H4 (cell line): ENCODE results near the gene GUCA2B. TPM values are rescaled to one million over a fixed set of nuclear protein-coding genes. Genes with fewer than 3 reads are reported as not detected.

ENCODE experiments used
- DNase-seq: peaks from one replicate; pipeline ENCODE4 v3.0.0-alpha.2; 2015; ENCODE audit warnings: low spot score
- total RNA-seq: library from RNA; depleted of rRNA; stranded (reverse); fragments of >200 nt; shearing (Covaris generic); gene quantifications from 2 replicates; pipeline ENCODE4 v1.2.3, GENCODE V29; 2014; rRNA removed

Gene GUCA2B
- total RNA-seq, 1 experiment from 2014 or later = not detected

DNA sequence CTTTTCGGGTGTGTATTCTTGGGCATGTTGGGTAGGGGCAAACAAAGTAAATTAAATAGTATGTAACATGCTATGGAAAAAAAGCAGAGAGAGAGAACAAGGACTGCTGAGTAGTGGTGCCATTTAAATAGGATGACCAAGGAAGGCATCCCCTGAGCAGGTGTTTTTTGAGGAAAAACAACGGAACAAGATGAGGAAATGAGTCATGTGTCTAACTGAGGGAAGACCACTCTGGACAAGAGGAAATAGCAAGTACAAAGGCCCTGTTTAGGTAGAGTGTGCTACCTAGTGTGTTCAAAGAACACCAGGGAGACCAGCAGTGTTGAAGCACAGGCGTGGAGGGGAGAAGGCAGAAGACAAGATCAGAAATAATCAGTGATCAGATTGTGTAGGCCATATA lies 31.4 kb downstream of the GUCA2B start:
- DNase-seq = no peak

- no peak for DNase-seq
These were observed 32.9 kb downstream of the GUCA2B start for GRCh38 chr1:42186152-42186551.

- DNase-seq = no peak
These were observed 37.0 kb downstream of the GUCA2B start for GRCh38 chr1:42189931-42190853.

GRCh38 chr1:42191319-42191718 lies 38.1 kb downstream of the GUCA2B start:
- no peak for DNase-seq

DNA sequence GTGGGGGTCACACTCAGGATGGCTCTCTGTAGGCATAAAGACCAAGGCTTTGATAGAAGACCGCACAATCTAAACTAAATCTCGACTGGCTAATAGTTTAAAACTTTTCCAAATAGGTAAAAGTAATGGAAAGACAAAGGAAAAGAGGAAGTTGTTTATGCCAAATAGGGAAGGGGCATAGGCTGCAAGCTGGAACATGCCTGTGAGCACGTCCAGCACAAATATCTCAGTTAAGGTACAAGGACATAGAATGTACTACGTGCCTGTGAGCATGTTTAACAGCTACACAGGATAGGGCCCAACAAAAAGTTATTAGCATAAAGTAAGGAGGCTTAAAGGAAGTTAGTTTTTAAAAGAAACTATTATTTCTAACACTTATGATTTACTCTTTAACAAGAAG lies 38.9 kb downstream of the GUCA2B start:
- DNase-seq = no peak

DNA sequence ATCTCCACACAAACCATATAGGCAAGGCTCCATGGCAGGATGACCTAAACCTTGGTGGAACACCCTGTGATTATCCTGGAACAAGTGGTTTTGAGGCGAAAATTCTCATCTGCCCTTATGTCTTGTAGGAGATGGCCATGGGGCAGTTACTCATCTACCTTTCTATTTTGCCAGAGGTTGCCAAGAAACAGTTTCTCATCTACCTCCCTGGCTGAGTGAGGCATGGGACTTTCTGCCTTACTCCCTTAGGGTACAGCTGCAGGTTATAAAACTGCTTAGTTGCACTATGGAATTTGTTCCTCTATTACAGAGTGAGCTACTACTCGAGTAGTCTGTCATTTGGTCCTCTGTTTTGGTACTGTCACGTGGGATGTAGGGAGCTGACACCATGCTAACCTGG lies 42.6 kb downstream of the GUCA2B start:
- DNase-seq = no peak

DNA sequence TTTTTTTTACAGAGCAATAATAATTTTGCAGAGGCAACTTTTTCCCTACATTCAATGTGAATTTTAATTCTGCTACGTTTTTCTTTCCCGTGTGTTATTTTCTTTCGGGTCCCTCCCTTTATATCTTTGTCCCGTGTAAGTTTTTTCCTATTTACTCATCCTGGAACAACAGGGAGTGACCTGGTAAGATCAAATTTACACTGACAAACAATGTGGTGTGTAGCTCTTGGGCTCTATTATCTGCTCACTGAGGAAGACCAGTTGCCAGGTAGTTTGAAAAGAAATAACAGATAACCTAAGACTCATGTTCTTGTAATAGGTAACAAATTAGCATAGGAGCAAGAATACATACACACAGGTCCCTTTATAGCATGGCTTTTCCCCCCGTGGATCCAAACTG lies 45.0 kb downstream of the GUCA2B start:
- no peak for DNase-seq

DNA sequence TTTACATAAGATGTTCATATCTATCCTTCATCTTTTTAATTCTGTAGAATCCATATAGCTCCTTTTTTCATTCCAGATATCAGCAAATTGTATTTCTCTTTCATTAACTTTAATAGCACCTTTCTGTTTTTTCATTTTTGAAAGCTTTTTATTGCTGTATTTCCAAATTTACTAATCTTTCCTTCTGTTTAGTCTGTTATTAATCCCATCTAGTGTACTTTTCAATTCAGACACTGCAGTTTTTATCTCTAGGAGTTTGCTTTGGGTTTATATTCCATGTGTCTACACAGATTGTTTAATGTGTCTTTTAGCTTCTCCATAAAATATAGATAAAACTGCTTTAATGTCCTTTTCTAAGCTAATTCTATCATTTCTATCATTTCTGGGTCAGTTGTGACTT lies 48.8 kb downstream of the GUCA2B start:
- no peak for DNase-seq

Other genes starting within 250 kb of the GUCA2B start
- 2.1 and 3.1 TPM in 2 replicates for gene HIVEP3, start 234.5 kb upstream of the GUCA2B start, total RNA-seq
- gene GUCA2A, start 11.3 kb downstream of the GUCA2B start, total RNA-seq = not detected in 2 replicates
- gene FOXJ3, start 181.8 kb downstream of the GUCA2B start, total RNA-seq = 25.7 and 31.7 TPM in 2 replicates
- gene RIMKLA, start 227.4 kb downstream of the GUCA2B start, total RNA-seq = 0.85 and 1.0 TPM in 2 replicates